Activated B cell treated with CpG ODN at 0.5 μM for 24 hours (primary cell): ENCODE measurements around the gene DELE1. TPM values are rescaled to one million over a fixed set of nuclear protein-coding genes. Genes with fewer than 3 reads are reported as not detected.

Source experiments
- ATAC-seq: fragments of 200-7000 bp; cut with Tn5 transposase; one replicate; pipeline ENCODE4 v1.10.0; 2021; ENCODE audit warnings: low read depth, mild to moderate bottlenecking, moderate library complexity
- CTCF ChIA-PET: fragments of 350-600 bp; sonication (Branson Sonifier 250); formaldehyde crosslinking; loops from one replicate; lab custom pipeline; 2021; ENCODE audit warnings: antibody characterized with exemption; lab: Charles Lee
- POLR2A ChIA-PET: fragments of 350-600 bp; sonication (Branson Sonifier 250); formaldehyde crosslinking; loops from one replicate; lab custom pipeline; 2021; ENCODE audit warnings: antibody characterized with exemption; lab: Charles Lee
- DNase-seq: peaks from one replicate; pipeline ENCODE4 v3.0.0; 2022
- H3K27ac Mint-ChIP-seq: one replicate; pipeline ENCODE4 v1.8.0; 2020; ENCODE audit warnings: mixed read lengths
- H3K27me3 Mint-ChIP-seq: one replicate; pipeline ENCODE4 v1.8.0; 2021; ENCODE audit warnings: mixed read lengths
- H3K36me3 Mint-ChIP-seq: one replicate; pipeline ENCODE4 v1.8.0; 2021; ENCODE audit warnings: low read depth, mixed read lengths
- H3K4me1 Mint-ChIP-seq: one replicate; pipeline ENCODE4 v1.8.0; 2021; ENCODE audit warnings: mixed read lengths
- H3K4me3 Mint-ChIP-seq: one replicate; pipeline ENCODE4 v1.8.0; 2020; ENCODE audit warnings: mild to moderate bottlenecking, mixed read lengths
- H3K9me3 Mint-ChIP-seq: one replicate; pipeline ENCODE4 v1.8.0; 2020; ENCODE audit warnings: mixed read lengths
- intact Hi-C: fragments of 100-400 bp; cut with micrococcal nuclease; formaldehyde crosslinking; loops from one replicate; pipeline ENCODE4 v1.15.1; 2024
- total RNA-seq: library from RNA; stranded (reverse); gene quantifications from 2 replicates; pipeline ENCODE4 v1.2.3, GENCODE V29; 2022
- TF ChIP-seq, protein P1 (sequence below): fragments of 200-600 bp; IDR thresholded peaks from one replicate; pipeline ENCODE4 v1.8.0; 2022; ENCODE audit warnings: antibody characterized with exemption, mild to moderate bottlenecking

The DELE1 gene
- total RNA-seq, 1 donor from 2014 or later = 114 TPM

DNA sequence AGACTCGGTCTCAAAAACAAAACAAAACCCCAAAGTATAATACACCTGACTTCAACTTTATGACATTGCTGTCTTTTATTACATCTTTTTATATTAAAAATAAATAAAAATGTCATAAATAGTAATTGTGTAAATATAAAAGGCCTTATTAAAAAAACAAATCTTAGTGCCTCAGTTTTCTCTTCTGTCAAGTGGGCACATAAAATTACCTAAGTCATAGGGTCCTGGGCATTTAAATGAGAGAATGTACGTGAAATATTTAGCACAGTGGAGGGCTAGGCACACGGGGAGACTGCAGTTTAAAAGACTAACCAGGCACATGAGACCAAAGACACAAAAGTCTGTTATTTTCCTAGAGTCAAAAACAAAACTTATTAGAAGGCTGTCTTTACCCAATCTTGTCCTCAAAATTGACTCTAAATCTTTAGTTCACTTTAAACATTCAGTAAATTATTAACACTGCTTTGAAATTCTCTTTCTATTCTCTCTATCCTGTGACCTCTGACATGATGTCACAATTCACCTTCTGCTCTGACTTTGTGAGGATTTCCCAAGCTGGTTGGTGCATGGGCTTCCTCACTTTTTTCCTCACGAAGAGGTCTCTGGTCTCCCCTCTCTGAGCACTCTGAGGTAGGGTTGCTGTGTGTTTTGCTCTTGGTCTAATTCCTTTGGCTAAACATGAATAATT is 42.7 kb downstream of the DELE1 start:
- H3K27me3 Mint-ChIP-seq = no peaks in the 10 kb centered on the region
- intact Hi-C loops = loop anchor here (5.0 kb wide), 2 partner anchors 219 to 806 kb away; partner anchors contain the start of gene ARHGAP26
- ChIA-PET CTCF (no interaction called here), POLR2A (interaction anchor here (4.5 kb wide), 1 partner anchor 43 kb away, joined by 47 read pairs; the partner anchor contains the start of gene DELE1)
- H3K9me3 Mint-ChIP-seq = no peaks in the 10 kb centered on the region
- peak overlapping the region; percentile 5 for H3K4me3 Mint-ChIP-seq
- peak overlapping the region; percentile 91 for H3K27ac Mint-ChIP-seq
- H3K4me1 Mint-ChIP-seq = peaks cover 45% of the 10 kb centered on the region
- peaks cover 6% of the 10 kb centered on the region for H3K36me3 Mint-ChIP-seq
- TF ChIP-seq, protein P1, sequence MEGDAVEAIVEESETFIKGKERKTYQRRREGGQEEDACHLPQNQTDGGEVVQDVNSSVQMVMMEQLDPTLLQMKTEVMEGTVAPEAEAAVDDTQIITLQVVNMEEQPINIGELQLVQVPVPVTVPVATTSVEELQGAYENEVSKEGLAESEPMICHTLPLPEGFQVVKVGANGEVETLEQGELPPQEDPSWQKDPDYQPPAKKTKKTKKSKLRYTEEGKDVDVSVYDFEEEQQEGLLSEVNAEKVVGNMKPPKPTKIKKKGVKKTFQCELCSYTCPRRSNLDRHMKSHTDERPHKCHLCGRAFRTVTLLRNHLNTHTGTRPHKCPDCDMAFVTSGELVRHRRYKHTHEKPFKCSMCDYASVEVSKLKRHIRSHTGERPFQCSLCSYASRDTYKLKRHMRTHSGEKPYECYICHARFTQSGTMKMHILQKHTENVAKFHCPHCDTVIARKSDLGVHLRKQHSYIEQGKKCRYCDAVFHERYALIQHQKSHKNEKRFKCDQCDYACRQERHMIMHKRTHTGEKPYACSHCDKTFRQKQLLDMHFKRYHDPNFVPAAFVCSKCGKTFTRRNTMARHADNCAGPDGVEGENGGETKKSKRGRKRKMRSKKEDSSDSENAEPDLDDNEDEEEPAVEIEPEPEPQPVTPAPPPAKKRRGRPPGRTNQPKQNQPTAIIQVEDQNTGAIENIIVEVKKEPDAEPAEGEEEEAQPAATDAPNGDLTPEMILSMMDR = no peak
- ATAC-seq (no peak), DNase-seq (no peak)

DNA sequence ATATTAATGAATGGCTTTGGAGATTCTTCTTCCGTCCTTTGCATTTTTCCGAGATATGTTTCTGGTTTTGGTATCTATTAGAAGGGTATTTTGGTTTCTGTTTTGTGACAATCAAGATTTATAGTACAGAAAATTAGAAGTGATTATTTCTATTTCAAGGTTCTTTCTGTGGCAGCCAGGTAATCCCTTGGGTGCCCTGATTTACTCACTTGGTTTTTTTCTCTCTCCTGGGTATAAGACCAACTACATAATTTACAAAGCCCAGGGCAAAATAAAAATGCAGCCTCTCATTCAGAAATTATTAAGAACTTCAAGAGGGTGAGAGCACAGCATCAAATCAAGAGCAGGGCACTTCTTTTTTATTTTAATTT is 43.3 kb downstream of the DELE1 start:
- TF ChIP-seq, protein P1 = no peak
- Mint-ChIP-seq H3K4me3 (peak overlapping the region; percentile 5), H3K9me3 (no peaks in the 10 kb centered on the region), H3K36me3 (peaks cover 8% of the 10 kb centered on the region), H3K27ac (peak overlapping the region; percentile 91), H3K27me3 (no peaks in the 10 kb centered on the region), H3K4me1 (peaks cover 46% of the 10 kb centered on the region)
- CTCF ChIA-PET = no interaction called here
- ATAC-seq (no peak), DNase-seq (no peak)
- POLR2A ChIA-PET = interaction anchor here (4.5 kb wide), 1 partner anchor 44 kb away, joined by 47 read pairs; the partner anchor contains the start of gene DELE1
- intact Hi-C loops = loop anchor here (5.0 kb wide), 2 partner anchors 220 to 805 kb away; partner anchors contain the start of gene ARHGAP26

DNA sequence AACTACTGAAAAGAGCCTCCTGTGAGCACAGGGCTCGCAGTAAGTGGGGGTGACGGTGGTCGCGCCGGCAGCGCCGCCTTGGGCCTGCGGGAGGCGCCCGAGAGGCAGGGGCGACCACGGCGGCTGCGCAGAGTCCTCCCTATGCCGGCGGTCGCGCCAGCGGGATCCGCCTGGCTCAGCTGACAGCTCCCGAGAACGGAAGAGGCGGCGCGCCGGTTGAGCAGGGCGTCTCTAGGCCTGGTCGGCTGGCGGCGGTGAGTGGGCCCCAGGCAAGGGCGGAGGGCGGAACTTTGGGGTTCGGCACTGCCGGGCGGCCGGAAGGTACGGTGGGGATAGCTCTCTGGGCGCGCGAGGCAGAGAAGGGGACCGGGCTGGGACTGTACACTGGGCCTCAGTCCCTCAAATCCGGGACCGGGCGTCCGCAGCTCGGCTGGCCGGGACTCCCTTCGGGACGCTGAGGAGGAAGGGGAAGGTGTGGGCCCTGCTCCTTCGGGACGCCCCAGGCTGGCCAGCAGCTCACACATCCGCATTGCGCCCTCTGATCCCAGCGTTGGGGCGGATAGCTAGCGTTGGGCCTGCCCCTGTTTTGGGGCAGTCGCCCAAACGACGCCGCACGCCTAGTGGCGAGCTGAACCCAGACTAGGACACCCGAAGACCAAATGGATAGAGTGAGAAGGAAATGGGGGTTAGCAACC is 45.4 kb downstream of the DELE1 start, which contains the start of gene RNF14:
Gene RNF14, plus strand, starts transcription at position 192 of the 695 bp plus-strand sequence. CDS start 4,484 bp downstream, outside the sequence.
- H3K4me1 Mint-ChIP-seq = peaks cover 46% of the 10 kb centered on the region
- peaks cover 23% of the 10 kb centered on the region for H3K36me3 Mint-ChIP-seq
- TF ChIP-seq, protein P1 = peak; percentile 41
- peak within 1 kb of the TSS; percentile 91 for H3K27ac Mint-ChIP-seq
- peak; percentile 93 for DNase-seq
- POLR2A ChIA-PET = interaction anchor here (0.5 to 4.5 kb wide), 25 partner anchors 8 to 1034 kb away, joined by 3 to 47 read pairs (median 4); partner anchors contain the start of genes DELE1, DIAPH1, FCHSD1 and GNPDA1
- H3K4me3 Mint-ChIP-seq = peak within 1 kb of the TSS; percentile 91
- CTCF ChIA-PET = interaction anchor here (0.6 to 3.8 kb wide), 20 partner anchors 9 to 744 kb away, joined by 3 to 48 read pairs (median 4); partner anchors contain the start of genes ARAP3, DELE1 and TAF7
- no peaks in the 10 kb centered on the region for H3K9me3 Mint-ChIP-seq
- H3K27me3 Mint-ChIP-seq = no peaks in the 10 kb centered on the region
- peak; percentile 89 for ATAC-seq
- intact Hi-C loops = loop anchor here (1.0 to 5.0 kb wide), 11 partner anchors 9 to 803 kb away; partner anchors contain the start of genes ARHGAP26, HDAC3, NDFIP1 and RELL2

DNA sequence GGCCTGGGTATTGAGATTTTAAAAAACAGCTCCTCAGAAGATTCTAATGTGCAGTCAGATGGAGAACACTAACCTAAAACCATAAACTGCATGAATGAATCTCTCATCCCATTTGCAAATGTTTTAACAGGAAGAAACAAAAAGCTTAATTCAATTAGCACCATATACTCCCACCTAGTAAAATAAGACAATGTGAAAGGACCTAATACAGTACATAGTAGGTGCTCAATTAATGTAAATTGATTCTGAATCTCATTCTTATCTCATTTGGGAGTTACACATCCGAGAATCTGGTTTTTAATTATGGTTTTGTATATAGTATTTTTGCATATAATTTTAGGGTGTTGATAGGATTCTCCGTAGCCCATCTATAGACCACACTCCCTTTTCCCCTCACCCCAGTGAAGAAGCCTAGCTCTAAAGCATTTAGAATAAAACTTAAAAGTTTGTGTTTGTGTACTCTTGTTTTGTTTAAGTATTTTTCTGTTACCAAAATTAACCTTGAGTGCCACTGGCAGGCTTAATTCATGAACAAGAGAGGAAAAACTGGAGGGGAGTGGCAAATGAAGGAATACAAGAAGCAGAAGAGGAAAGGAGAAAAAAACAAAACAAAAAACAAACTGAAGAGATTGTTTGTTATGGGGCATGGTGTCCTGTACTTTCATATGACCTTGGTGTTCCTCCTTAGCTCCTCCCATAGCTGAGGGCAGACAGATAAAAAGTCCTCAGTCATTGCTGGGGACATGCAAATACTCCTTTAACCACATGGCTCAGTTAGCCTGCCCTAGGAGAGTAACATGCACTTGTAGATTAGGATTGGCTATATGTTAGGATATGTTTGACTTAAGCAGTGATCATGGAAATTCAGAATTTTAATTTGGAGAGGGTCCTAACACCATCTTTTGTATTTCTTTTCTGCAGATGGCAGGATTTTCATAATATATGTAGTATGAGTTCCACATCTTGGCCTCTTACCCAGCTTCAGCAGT is 46.4 kb downstream of the DELE1 start:
- Mint-ChIP-seq H3K27me3 (no peaks in the 10 kb centered on the region), H3K4me3 (peak overlapping the region; percentile 91), H3K27ac (peak overlapping the region; percentile 91), H3K4me1 (peaks cover 46% of the 10 kb centered on the region), H3K9me3 (no peaks in the 10 kb centered on the region), H3K36me3 (peaks cover 32% of the 10 kb centered on the region)
- DNase-seq = no peak
- CTCF ChIA-PET = interaction anchor here (0.6 to 3.8 kb wide), 16 partner anchors 10 to 743 kb away, joined by 3 to 48 read pairs (median 4); partner anchors contain the start of genes DELE1, GNPDA1 and TAF7
- ATAC-seq = peak; percentile 26
- TF ChIP-seq, protein P1 = no peak
- intact Hi-C loops = loop anchor here (1.0 to 5.0 kb wide), 10 partner anchors 10 to 802 kb away; partner anchors contain the start of genes ARHGAP26, HDAC3, NDFIP1 and RELL2
- POLR2A ChIA-PET = interaction anchor here (0.6 to 4.5 kb wide), 18 partner anchors 9 to 1861 kb away, joined by 3 to 47 read pairs (median 8); partner anchors contain the start of genes DELE1, DIAPH1, FCHSD1 and GNPDA1
